CD14-positive monocyte (primary cell): ENCODE data around the gene UBXN6. TPM values are rescaled to one million over a fixed set of nuclear protein-coding genes. Genes with fewer than 3 reads are reported as not detected.

ENCODE experiments used
- DNase-seq, 3 donors: peaks; one replicate each; pipeline ENCODE4 v3.0.0-alpha.2; 2011 to 2022
- H2AFZ ChIP-seq: 2 replicates; pipeline ENCODE4 v1.6.0; 2012; ENCODE audit warnings: mild to moderate bottlenecking, low read depth, low read length, inconsistent platforms; ENCODE audit not compliant: insufficient read depth, poor library complexity, severe bottlenecking
- H3K27ac ChIP-seq, 2 donors: 1 replicate in 1 of 2; 2 replicates in 1 of 2; pipeline ENCODE4 v1.5.1; 2012 to 2013; ENCODE audit warnings: low read length in 2 of 2, control low read depth in 1 of 2, inconsistent platforms in 1 of 2, low read depth in 1 of 2, mild to moderate bottlenecking in 1 of 2
- H3K27me3 ChIP-seq, 2 donors: one replicate each; pipeline versions ENCODE4 v1.6.0 to v1.6.1; 2011 to 2013; ENCODE audit warnings: low read length in 2 of 2; ENCODE audit not compliant: control insufficient read depth in 2 of 2, insufficient read depth in 2 of 2
- H3K36me3 ChIP-seq, 2 donors: replicated peaks in 1 of 2; 1 replicate in 1 of 2; 2 replicates in 1 of 2; pipeline versions ENCODE4 v1.5.1 to v1.6.1; 2012 to 2013; ENCODE audit warnings: low read length in 2 of 2, control low read depth in 1 of 2, inconsistent platforms in 1 of 2, mild to moderate bottlenecking in 1 of 2; ENCODE audit not compliant: insufficient read depth in 2 of 2, control insufficient read depth in 1 of 2
- H3K4me1 ChIP-seq, 2 donors: 1 replicate in 1 of 2; 2 replicates in 1 of 2; pipeline versions ENCODE4 v1.5.1 to v1.6.1; 2012 to 2013; ENCODE audit warnings: low read length in 2 of 2, control low read depth in 1 of 2, inconsistent platforms in 1 of 2, mild to moderate bottlenecking in 1 of 2, moderate library complexity in 1 of 2; ENCODE audit not compliant: insufficient read depth in 2 of 2, control insufficient read depth in 1 of 2
- H3K4me2 ChIP-seq: replicated peaks from 2 replicates; pipeline ENCODE3; 2012; ENCODE audit warnings: low read length, moderate library complexity, mild to moderate bottlenecking; ENCODE audit not compliant: poor library complexity, severe bottlenecking; ENCODE audit errors: extremely low read depth
- H3K4me3 ChIP-seq, 3 experiments: fragments of 200-600 bp in 1 of 3; sonication (generic) in 1 of 3; replicated peaks in 1 of 3; 1 replicate in 2 of 3; 2 replicates in 1 of 3; pipeline ENCODE4 v1.5.1; 2011 to 2013; ENCODE audit warnings: low read length in 3 of 3, mild to moderate bottlenecking in 3 of 3, control low read depth in 2 of 3, low read depth in 2 of 3, inconsistent platforms in 1 of 3, moderate library complexity in 1 of 3
- H3K79me2 ChIP-seq: 2 replicates; pipeline ENCODE4 v1.6.0; 2012; ENCODE audit warnings: mild to moderate bottlenecking, control low read depth, inconsistent platforms, low read length, moderate library complexity; ENCODE audit not compliant: insufficient read depth
- H3K9ac ChIP-seq: 2 replicates; pipeline ENCODE4 v1.6.0; 2017; ENCODE audit warnings: low read length, mild to moderate bottlenecking; ENCODE audit not compliant: insufficient read depth, poor library complexity, severe bottlenecking
- H3K9me3 ChIP-seq, 2 donors: replicated peaks in 1 of 2; 1 replicate in 1 of 2; 2 replicates in 1 of 2; pipeline versions ENCODE4 v1.5.1 to v1.6.1; 2012 to 2013; ENCODE audit warnings: low read length in 2 of 2, control low read depth in 1 of 2; ENCODE audit not compliant: control insufficient read depth in 1 of 2, insufficient read depth in 1 of 2
- H4K20me1 ChIP-seq: 2 replicates; pipeline ENCODE4 v1.6.0; 2012; ENCODE audit warnings: mild to moderate bottlenecking, low read length, control low read depth, moderate library complexity; ENCODE audit not compliant: insufficient read depth
- H3K27ac Mint-ChIP-seq, 7 donors: one replicate each; pipeline ENCODE4 v1.8.0; 2020; ENCODE audit warnings: mild to moderate bottlenecking in 7 of 7, mixed read lengths in 7 of 7, moderate library complexity in 6 of 7, inconsistent platforms in 2 of 7
- H3K27me3 Mint-ChIP-seq, 3 donors: one replicate each; pipeline ENCODE4 v1.8.0; 2021 to 2022; ENCODE audit warnings: low read depth in 3 of 3, mild to moderate bottlenecking in 3 of 3, mixed read lengths in 3 of 3, moderate library complexity in 3 of 3, inconsistent platforms in 1 of 3
- H3K36me3 Mint-ChIP-seq, 2 donors: one replicate each; pipeline ENCODE4 v1.8.0; 2020; ENCODE audit warnings: mixed read lengths in 2 of 2, inconsistent platforms in 1 of 2, mild to moderate bottlenecking in 1 of 2
- H3K4me1 Mint-ChIP-seq: one replicate; pipeline ENCODE4 v1.8.0; 2020; ENCODE audit warnings: mild to moderate bottlenecking, mixed read lengths
- H3K4me3 Mint-ChIP-seq, 2 donors: one replicate each; pipeline ENCODE4 v1.8.0; 2020; ENCODE audit warnings: mild to moderate bottlenecking in 2 of 2, mixed read lengths in 2 of 2, moderate library complexity in 1 of 2
- H3K9me3 Mint-ChIP-seq, 7 donors: one replicate each; pipeline ENCODE4 v1.8.0; 2020 to 2022; ENCODE audit warnings: mixed read lengths in 7 of 7, mild to moderate bottlenecking in 6 of 7, moderate library complexity in 6 of 7, inconsistent platforms in 2 of 7
- WGBS: methylation state at CpG from one replicate; pipeline ENCODE4 v1.1.5; 2013; ENCODE audit warnings: missing lambda C conversion rate; ENCODE audit not compliant: insufficient coverage; 5-methylcytosine and 5-hydroxymethylcytosine counted together
- intact Hi-C, 2 donors: fragments of 100-400 bp; cut with micrococcal nuclease; formaldehyde crosslinking; loops; one replicate each; pipeline versions ENCODE4 v1.15.0 to v1.15.1; 2023
- polyA plus RNA-seq, 3 donors: library from polyadenylated mRNA; depleted of rRNA in 1 of 3; unstranded in 2 of 3; stranded (reverse) in 1 of 3; fragments of 300-500 nt in 2 of 3; fragments of >200 nt in 1 of 3; fragmentation: Illumina TruSeq in 2 of 3; gene quantifications; 1 replicate in 2 of 3; 2 replicates in 1 of 3; pipeline ENCODE4 v1.2.3, GENCODE V29; 2012 to 2021
- TF ChIP-seq, protein P1 (sequence below): fragments of 200-600 bp; IDR thresholded peaks from one replicate; pipeline ENCODE4 v1.8.0; 2022; ENCODE audit warnings: antibody characterized with exemption, mild to moderate bottlenecking

The UBXN6 gene
- polyA plus RNA-seq, 3 donors = 3.8 to 64.5 (median 5.4) TPM

DNA sequence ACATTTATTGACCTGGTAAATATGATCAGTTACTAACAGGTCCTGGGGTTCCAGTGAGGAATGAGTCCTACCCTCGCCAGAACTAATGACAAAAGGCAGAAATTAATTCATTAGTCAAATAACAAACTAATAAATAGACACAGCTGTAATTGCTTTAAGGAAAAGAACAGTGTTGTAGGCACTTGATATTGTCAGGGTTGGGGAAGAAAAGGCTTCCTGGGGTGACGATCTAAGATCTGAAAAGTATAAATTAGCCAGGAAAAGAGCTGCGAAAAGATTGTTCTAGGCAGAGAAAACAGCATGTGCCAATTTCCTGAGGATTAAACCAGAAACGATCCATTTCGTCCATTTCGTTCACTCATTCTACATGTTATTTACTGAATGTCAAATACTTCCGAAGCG is 55.8 kb downstream of the UBXN6 start:
- H3K27me3 Mint-ChIP-seq = peaks cover 0 to 3% (median 0%) of the 10 kb centered on the region in 3 donors
- H3K9ac ChIP-seq = peak overlapping the region; percentile 32
- peak overlapping the region; percentile 99 for H3K4me2 ChIP-seq
- TF ChIP-seq, protein P1, sequence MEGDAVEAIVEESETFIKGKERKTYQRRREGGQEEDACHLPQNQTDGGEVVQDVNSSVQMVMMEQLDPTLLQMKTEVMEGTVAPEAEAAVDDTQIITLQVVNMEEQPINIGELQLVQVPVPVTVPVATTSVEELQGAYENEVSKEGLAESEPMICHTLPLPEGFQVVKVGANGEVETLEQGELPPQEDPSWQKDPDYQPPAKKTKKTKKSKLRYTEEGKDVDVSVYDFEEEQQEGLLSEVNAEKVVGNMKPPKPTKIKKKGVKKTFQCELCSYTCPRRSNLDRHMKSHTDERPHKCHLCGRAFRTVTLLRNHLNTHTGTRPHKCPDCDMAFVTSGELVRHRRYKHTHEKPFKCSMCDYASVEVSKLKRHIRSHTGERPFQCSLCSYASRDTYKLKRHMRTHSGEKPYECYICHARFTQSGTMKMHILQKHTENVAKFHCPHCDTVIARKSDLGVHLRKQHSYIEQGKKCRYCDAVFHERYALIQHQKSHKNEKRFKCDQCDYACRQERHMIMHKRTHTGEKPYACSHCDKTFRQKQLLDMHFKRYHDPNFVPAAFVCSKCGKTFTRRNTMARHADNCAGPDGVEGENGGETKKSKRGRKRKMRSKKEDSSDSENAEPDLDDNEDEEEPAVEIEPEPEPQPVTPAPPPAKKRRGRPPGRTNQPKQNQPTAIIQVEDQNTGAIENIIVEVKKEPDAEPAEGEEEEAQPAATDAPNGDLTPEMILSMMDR = no peak
- H2AFZ ChIP-seq = peak overlapping the region; percentile 25
- peaks cover 5 to 20% of the 10 kb centered on the region in 2 donors for H3K36me3 ChIP-seq
- WGBS = 0% methylated on average over 1 of the region's 8 CpGs
- H3K36me3 Mint-ChIP-seq = peaks cover 7 to 26% of the 10 kb centered on the region in 2 donors
- DNase-seq = no peak
- intact Hi-C loops = loop anchor here (1.0 to 5.0 kb wide), 4 partner anchors 29 to 154 kb away; partner anchors contain the start of genes UBXN6 (in 2 of the 2) and YJU2 (in 1 of the 2)
- peak overlapping the region; percentile 94 to 98 (median 95) for H3K27ac Mint-ChIP-seq
- peaks cover 77% of the 10 kb centered on the region for H3K79me2 ChIP-seq
- peak overlapping the region; percentile 39 to 90 for H3K27ac ChIP-seq
- no peaks in the 10 kb centered on the region for H3K9me3 Mint-ChIP-seq
- no peaks in the 10 kb centered on the region for H3K9me3 ChIP-seq
- peak overlapping the region; percentile 64 to 83 for H3K4me3 Mint-ChIP-seq
- no peaks in the 10 kb centered on the region for H3K27me3 ChIP-seq
- H3K4me1 ChIP-seq = peaks cover 37 to 50% of the 10 kb centered on the region in 2 donors
- peaks cover 45% of the 10 kb centered on the region for H3K4me1 Mint-ChIP-seq
- peaks cover 30% of the 10 kb centered on the region for H4K20me1 ChIP-seq
- peak overlapping the region; percentile 22 to 89 (median 41) for H3K4me3 ChIP-seq

DNA sequence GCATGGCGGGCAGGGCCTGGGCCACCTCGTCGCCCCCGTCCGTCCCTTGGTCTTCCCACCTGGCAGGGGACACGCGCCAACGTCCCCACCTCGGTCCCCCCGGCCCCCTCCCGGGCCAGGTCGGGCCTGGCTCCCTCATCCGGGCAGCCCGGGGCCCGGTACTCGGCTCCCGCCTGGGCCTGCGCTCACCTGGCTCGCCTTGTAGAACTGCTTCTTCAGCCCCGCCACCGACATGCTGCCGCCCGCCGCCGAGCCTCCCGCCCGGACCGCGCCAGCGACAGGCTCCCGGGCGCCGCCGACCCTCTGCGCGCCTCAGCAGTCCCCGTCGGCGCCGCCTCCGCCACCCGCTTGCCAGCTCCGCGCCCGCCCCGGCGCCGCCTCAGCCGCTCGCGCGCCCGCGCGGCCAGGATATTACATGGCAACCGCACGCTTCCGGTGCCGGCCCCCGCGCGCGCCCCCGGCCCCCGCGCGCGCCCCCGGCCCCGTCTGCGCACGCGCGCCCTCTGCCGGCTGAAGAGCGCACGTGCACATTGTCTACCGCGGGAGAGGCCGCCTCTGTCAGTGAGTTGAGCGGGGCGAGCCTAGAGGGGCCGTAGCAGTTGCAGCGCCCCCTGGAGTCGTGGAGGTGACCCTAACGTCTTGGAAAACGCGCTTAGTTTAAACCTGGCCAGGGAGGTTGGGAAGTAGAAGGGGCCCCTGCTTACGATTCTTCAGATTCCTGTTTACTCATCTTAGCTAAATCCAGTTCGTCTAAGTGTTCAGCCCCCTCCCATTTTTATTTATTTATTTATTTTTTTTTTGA is 57.3 kb downstream of the UBXN6 start, which contains the start of gene SH3GL1:
Gene SH3GL1, minus strand, starts transcription at position 413 of the 802 bp plus-strand sequence. Its CDS starts 179 bp downstream, at position 234.
- H3K9me3 ChIP-seq = no peaks in the 10 kb centered on the region
- H3K36me3 Mint-ChIP-seq = peaks cover 10 to 28% of the 10 kb centered on the region in 2 donors
- H3K79me2 ChIP-seq = peaks cover 78% of the 10 kb centered on the region
- peaks cover 37 to 50% of the 10 kb centered on the region in 2 donors for H3K4me1 ChIP-seq
- peak within 1 kb of the TSS; percentile 99 for H3K4me2 ChIP-seq
- peaks cover 45% of the 10 kb centered on the region for H3K4me1 Mint-ChIP-seq
- H3K27ac ChIP-seq = peak within 1 kb of the TSS; percentile 92 to 96
- TF ChIP-seq, protein P1 = peak; percentile 96
- peak within 1 kb of the TSS; percentile 85 to 98 (median 87) for H3K4me3 ChIP-seq
- no peaks in the 10 kb centered on the region for H3K27me3 ChIP-seq
- peaks cover 44% of the 10 kb centered on the region for H4K20me1 ChIP-seq
- no peaks in the 10 kb centered on the region for H3K9me3 Mint-ChIP-seq
- peak within 1 kb of the TSS; percentile 95 to 98 (median 96) for H3K27ac Mint-ChIP-seq
- intact Hi-C loops = loop anchor here in 1 of 2 donors (5.0 kb wide), 1 partner anchor 57 kb away; the partner anchor contains the start of gene UBXN6
- H3K27me3 Mint-ChIP-seq = peaks cover 0 to 3% (median 0%) of the 10 kb centered on the region in 3 donors
- H3K36me3 ChIP-seq = peaks cover 8 to 26% of the 10 kb centered on the region in 2 donors
- DNase-seq = peak; percentile 94 to 97 (median 94)
- under 1% methylated on average over 82 of the region's 90 CpGs for WGBS
- peak within 1 kb of the TSS; percentile 87 to 93 for H3K4me3 Mint-ChIP-seq
- peak within 1 kb of the TSS; percentile 99 for H3K9ac ChIP-seq
- H2AFZ ChIP-seq = peak within 1 kb of the TSS; percentile 65
